Activated CD8-positive, alpha-beta memory T cell treated with anti-CD3 and anti-CD28 coated beads, Interleukin-2, amount 50 U/mL, for 24 hours (primary cell): ENCODE results near the gene LDLRAP1.

Experiments used
- DNase-seq: peaks from one replicate; pipeline ENCODE4 v3.0.0-alpha.2; 2020; ENCODE audit errors: extremely low read depth

Gene LDLRAP1

GRCh38 chr1:25609921-25610320 is 66.5 kb downstream of the LDLRAP1 start:
- no peak for DNase-seq

GRCh38 chr1:25610822-25611630 is 67.6 kb downstream of the LDLRAP1 start:
- DNase-seq, result no peak

GRCh38 chr1:25611843-25612242 is 68.4 kb downstream of the LDLRAP1 start:
- no peak for DNase-seq

GRCh38 chr1:25612421-25612820 is 69.0 kb downstream of the LDLRAP1 start:
- DNase-seq, result no peak

DNA sequence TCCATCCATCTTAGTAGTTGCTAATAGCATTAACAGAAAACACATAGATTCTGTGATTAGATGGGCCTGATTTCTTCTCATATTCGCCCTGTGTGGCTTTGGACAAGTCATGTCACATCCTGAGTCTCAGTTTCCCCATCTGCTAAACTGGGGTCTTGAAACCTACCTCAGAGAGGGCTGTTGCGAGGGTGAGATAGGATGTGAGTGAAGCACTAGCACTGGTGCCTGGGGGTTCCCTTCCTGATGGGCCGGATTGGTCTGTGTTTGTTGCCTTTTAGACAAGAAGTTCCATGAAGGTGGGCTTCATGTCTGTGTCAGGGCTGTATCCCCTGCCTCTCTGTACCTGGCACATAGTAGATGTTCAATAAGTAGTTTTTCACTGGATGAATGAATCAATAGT is 69.7 kb downstream of the LDLRAP1 start:
- DNase-seq, result no peak

DNA sequence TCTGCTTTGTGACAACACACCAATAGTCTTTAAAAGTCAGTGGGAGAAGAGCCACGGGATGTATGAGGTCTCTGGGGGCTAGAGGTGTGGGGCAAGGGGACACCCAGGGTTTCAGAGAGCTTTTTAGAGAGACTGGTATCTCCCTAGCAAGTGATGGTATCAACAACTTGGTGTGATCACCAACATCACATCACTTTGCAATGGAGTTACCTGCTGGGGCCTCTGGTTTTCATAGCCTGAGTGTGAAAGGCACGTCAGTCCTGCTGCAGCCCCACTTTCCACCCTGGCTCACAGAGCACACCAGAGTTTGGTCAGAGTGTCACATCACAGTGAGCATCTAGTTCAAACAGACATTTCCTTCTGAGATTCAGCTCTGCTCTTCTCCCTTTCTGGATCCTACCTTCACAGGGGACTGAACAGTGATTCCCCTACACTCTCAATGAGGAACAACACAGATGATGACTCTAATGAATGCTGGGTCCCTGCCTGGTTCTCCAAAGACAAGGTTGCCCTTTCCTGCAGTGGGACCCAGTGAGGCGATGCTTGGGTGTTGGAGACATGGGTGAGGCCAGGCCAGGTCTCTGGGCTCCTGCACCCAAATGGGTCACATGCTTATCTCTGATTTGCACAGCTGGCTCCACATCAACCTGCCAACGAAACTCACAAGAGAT is 71.2 kb downstream of the LDLRAP1 start:
- no peak for DNase-seq

DNA sequence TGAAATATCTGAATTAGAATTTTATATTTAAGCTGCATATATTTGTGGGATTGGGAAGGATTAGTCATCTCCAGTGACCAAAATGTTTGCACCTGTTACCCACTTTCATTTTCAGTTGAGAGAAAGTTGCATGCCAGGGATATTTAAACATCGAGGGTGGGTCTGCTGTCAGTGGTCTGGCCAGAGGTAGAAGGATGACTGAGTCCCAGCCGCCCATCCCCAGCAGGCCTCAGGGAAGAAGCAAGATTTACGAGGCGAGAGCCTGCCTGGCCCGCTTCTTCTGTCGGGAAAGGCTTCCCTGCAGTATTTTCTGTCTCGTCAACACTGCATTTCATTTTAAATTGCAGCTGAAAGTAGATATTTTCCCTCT is 71.8 kb downstream of the LDLRAP1 start:
- DNase-seq, result no peak

DNA sequence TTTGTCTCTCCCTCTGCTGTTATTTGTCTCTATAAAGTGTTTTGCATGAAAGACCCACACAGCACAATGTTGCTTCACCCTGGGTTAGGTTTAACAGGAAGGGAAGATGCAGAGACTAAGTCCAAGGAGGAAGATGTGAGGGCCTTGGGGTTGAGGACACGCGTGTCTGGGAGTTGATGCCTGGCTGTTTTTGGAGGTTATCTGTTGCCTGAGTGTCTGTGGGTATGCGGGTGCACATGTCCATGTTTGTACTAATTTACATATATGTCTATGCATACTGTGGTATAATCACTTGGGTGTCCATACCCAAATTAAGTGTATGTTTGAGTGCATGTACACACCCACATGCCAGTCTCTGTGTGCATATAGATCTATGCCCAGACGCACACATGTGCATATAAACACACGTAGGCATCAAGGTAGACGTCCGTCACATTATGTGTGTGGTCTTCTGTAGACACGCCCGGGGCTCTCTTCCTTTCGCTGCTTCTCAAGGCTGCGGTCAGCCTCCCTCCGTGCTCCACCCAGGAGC is 72.2 kb downstream of the LDLRAP1 start:
- DNase-seq, result no peak

DNA sequence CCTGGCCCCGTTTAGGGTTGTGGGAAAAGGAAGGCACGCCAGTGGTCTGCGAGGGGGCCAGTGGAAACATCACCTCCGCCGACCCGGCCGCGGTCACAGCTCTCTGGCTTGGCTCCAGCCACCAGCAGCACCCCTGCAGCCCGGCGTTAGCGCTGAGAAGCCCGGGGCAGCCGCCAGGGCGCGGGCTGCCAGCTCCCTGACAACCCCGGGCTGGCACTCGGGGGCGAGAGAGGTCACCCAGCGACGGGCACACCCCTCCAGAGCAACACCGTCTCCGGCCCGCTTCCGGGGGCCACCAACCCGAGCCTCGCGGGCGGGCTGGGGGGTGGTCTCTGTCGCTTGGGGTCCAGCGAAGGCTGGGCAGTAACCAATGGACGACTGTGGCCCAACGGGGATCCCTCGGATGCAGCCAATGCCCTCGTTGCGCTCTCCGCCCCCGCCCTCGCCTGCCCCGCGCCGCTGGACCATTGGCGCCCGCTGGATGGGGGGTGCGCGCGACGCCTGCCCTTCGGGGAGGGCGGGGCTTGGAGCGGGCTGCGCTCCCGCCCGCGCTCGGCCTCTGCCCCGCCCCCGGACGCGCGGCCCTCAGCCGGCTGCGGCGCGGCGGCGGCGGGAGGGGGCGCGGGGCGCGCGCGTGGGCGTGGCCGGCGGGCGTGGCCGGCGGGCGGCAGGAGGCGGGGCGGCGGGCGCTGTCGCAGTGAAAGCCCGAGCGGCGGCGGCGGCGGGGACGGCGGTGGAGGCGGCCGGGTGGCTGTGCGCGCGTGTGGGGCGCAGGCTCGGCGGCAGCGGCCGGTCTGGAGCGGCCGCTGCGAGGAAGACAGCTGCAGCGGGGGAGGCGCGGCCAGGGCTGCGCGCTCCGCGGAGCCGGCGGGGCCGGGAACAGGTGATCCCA is 72.9 kb downstream of the LDLRAP1 start, which contains the start of gene MAN1C1:
MAN1C1 (plus strand) TSS at position 697 of the 892 bp plus-strand sequence. CDS start 1,007 bp downstream, outside the sequence.
- no peak for DNase-seq

- DNase-seq, result no peak
Observed at GRCh38 chr1:25616987-25617624, 73.7 kb downstream of the LDLRAP1 start.

- DNase-seq, result no peak
Observed at GRCh38 chr1:25617625-25618432, 74.4 kb downstream of the LDLRAP1 start.

- no peak for DNase-seq
Observed at GRCh38 chr1:25618433-25618808, 75.0 kb downstream of the LDLRAP1 start.
